Activated CD8-positive, alpha-beta memory T cell treated with anti-CD3 and anti-CD28 coated beads for 4 hours (primary cell): ENCODE measurements around the gene NHSL2.

Source experiments
- DNase-seq, 2 donors: peaks; one replicate each; pipeline ENCODE4 v3.0.0-alpha.2; 2020; ENCODE audit warnings: low read depth in 2 of 2

The NHSL2 gene

GRCh38 chrX:72018277-72019112, 107.8 kb downstream of the NHSL2 start:
- peak; percentile 61 to 70 for DNase-seq

DNA sequence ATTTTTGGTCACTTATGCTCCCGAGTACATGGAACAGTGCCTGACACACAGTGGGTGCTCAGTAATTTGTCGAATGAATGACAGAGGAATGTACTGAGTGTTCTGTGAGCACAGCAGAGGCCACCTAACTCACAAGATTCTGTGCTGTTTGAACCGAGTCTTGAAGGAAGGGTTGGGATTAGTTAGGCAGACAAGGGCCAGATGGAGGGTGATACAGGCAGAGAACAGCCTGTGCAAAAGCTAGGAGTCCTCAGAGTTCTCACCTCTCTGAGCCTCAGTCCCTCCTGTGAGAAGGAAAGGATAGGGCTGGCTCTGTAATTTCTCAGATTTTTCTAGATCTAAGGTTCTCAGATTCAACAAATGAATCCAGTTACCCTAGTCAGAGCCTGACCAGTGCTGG, 108.8 kb downstream of the NHSL2 start:
- DNase-seq, result no peak

DNA sequence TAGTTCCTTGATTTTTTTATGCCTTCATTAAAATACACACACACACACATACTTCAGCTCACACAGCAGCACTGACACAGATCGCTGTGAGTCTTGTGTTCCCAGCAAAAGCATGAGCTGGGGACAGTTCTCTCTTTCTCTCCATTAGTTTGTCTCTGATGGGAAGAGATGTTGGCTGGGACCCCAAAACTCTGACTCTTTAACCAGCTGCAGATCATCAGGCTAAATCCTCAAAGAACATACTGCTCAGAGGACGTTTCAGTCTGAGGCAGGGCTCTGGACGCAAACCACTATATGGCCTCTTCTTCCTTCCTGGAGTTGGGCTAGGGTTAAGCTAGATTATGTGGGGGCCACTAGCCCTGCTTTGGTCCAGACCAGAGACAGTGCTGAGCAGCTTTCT, 109.6 kb downstream of the NHSL2 start:
- DNase-seq, result no peak

DNA sequence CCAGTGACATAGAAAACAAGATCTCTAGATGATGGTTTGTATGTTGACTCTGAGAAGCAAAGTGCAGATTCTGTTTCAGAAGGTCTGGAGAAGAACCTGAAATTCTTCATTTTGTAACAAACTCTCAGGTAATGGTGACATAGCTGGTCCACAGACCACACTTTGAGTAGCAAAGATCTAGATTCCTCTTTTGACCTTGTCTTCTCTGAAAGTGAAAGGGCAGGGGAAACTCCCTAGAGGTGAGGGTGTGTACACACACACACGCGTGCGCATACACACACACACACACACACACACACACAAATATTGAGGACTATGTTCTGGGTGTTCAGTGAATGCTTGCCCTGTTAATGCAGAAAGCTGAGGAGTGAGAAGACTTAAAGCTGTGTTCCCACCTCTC, 110.1 kb downstream of the NHSL2 start:
- DNase-seq, result no peak

DNA sequence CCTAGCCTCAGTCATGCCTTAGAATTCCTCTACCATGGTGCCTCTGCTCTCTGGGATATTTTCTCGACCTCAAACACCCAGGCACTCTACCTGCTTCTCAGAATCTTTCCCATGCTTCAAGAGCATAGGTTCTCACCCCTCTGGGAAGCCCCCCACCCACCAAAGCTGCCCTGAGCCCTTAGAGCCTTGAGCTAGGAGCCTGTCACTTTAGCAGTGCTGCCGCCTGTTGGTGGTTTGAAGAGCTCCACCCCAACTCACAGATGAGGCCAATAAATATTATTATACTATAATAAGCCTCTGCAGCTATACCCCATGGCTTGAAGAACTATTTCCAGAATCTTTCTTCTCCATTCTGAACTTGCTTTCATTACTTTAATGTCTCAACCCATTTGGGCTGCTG, 111.3 kb downstream of the NHSL2 start:
- DNase-seq, result no peak

- DNase-seq, result no peak
These were observed 112.4 kb downstream of the NHSL2 start for GRCh38 chrX:72023071-72023470.

GRCh38 chrX:72025236-72025770, 114.7 kb downstream of the NHSL2 start:
- DNase-seq, result no peak

- no peak for DNase-seq
These were observed 115.8 kb downstream of the NHSL2 start for GRCh38 chrX:72026341-72027023.

- no peak for DNase-seq
These were observed 116.6 kb downstream of the NHSL2 start for GRCh38 chrX:72027024-72027913.

GRCh38 chrX:72027914-72028307, 117.3 kb downstream of the NHSL2 start:
- no peak for DNase-seq

DNA sequence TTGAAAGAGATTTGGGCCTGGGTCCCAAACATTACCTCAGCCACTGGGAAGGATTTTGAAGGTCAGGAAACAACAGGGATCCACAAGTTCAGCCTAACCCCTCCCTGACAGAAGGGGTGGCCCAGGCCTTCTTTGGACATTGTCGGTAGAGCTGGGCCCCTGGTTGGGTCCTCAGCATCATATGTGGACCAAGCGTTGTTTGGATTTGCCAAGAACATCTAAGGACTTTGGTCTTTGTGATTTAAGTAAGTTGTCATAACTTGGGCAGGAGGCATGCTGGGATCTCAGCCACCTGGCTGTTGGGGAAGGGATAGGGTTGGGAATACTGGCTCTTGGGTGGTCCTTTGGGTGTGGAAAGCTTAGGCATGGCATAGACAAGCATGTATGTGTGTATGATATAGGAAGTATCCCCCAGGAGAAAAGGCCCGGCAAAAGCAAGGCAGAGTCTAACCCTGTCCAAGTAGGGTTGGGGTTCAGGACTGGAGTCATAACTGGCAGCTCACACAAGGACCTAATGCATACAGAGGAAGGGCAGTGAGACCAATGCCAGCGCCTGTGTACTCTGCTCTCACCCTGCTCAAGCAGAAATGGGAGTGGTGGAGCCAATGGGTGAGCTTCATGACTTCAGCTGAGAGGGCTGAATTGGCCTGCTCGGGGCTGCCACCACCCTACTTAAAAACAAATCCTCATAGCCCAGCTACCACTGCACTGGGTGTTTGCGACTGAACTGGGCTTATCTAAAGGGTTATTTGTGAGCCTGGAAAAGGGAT, 118.2 kb downstream of the NHSL2 start:
- DNase-seq, result no peak

- DNase-seq, result no peak
These were observed 119.1 kb downstream of the NHSL2 start for GRCh38 chrX:72029483-72030411.

GRCh38 chrX:72030431-72030830, 119.8 kb downstream of the NHSL2 start:
- DNase-seq, result no peak

GRCh38 chrX:72031118-72031517, 120.5 kb downstream of the NHSL2 start:
- no peak for DNase-seq

- no peak for DNase-seq
These were observed 121.0 kb downstream of the NHSL2 start for GRCh38 chrX:72031634-72032033.

DNA sequence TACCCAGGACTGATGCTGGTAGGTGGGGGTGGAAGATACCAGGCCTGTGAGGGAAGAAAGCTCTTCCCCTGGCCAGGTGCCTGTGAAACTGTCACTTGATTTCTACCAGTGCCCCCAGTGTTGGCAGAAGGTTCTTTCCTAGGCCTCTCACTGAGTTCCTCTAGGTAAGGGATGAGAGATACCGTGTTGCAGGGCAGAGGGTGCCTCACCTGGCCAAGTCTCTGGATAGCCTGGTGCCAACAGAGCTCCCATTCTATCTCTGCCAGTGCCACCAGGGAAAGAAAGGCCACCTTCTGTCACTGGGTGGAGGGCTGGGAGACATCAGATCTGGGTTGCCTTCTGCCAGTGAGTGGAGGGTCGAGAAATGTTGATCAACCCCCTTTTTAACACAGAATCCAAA, 127.0 kb downstream of the NHSL2 start:
- DNase-seq, result no peak

- DNase-seq, result no peak
These were observed 127.4 kb downstream of the NHSL2 start for GRCh38 chrX:72038016-72038415.

DNA sequence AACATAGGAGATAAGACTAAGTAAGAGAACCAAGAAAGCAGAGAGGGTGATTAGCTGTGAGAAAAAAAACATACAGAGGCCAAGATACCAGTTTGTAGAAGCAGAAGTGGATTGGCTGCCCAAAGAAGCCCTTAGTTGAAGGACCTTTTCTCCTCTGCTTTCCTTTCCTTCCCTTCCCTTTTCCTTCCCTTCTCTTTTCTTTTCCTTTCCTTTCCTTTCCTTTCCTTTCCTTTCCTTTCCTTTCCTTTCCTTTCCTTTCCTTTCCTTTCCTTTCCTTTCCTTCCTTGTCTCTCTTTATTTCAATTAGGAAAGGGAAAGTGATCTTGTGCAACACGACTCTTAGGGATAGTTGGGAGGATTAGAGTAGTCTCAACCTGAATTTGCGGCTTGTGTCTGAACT, 128.2 kb downstream of the NHSL2 start:
- no peak for DNase-seq

DNA sequence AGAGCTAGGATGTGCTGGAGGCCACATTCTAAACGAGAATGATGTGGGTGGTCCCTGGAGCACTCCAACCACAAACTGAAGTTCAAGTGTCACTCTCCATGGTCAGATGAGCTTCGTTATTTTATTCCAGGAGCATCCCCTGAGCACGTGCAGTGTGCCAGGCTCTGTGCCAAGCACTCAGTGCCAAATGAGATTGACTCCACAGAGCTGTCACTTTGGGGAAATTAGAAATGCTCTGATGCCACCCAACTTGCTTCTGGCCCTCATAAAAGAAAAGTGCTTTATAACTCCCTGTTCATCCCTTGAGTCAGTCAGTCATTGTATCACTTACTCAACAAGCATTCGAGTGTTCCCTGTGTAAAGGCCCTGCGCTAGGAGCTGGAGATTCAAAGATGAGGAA, 129.9 kb downstream of the NHSL2 start:
- no peak for DNase-seq

DNA sequence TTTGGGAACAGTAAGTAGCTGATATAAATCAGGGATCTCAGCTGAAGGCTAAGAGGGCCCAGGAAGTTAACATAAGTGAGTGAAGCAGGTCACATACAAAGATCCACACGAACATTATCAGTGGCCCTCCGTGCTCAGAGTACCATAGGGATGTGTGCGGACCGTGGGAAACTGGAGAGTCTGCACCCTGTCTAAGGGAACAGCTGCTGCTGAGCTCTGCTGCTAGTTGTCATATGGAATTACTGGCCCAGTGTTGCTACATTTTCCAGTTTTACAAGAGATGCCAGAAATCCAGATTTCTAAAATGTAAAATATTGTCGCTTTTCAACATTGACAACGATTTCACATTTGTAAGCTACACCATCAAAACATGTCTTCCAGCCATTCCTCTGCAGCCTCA, 130.5 kb downstream of the NHSL2 start:
- no peak for DNase-seq
